Stimulated activated CD4-positive, alpha-beta T cell treated with anti-CD3 and anti-CD28 coated beads, TNF-alpha, amount 100 ng/mL, for 4 hours (primary cell): ENCODE data around the gene DNM3.

Experiments used
- DNase-seq, 3 experiments: peaks; one replicate each; pipeline ENCODE4 v3.0.0-alpha.2; 2020; ENCODE audit warnings: low read depth in 3 of 3

Gene DNM3

GRCh38 chr1:172238965-172239364 lies 397.7 kb downstream of the DNM3 start:
- DNase-seq: no peak

- no peak for DNase-seq
Measured at GRCh38 chr1:172239901-172240300, 398.6 kb downstream of the DNM3 start.

- no peak for DNase-seq
Measured at GRCh38 chr1:172241540-172241939, 400.2 kb downstream of the DNM3 start.

GRCh38 chr1:172244865-172245264 lies 403.6 kb downstream of the DNM3 start:
- DNase-seq: no peak

- no peak for DNase-seq
Measured at GRCh38 chr1:172245788-172246187, 404.5 kb downstream of the DNM3 start.

GRCh38 chr1:172246521-172247390 lies 405.5 kb downstream of the DNM3 start:
- DNase-seq: no peak

- no peak for DNase-seq
Measured at GRCh38 chr1:172251486-172251885, 410.2 kb downstream of the DNM3 start.

GRCh38 chr1:172252321-172252720 lies 411.0 kb downstream of the DNM3 start:
- DNase-seq: no peak

- no peak for DNase-seq
Measured at GRCh38 chr1:172252958-172253357, 411.7 kb downstream of the DNM3 start.

- no peak for DNase-seq
Measured at GRCh38 chr1:172254521-172255222, 413.4 kb downstream of the DNM3 start.

- no peak for DNase-seq
Measured at GRCh38 chr1:172255223-172255560, 413.9 kb downstream of the DNM3 start.

GRCh38 chr1:172265905-172266304 lies 424.6 kb downstream of the DNM3 start:
- no peak for DNase-seq

- no peak for DNase-seq
Measured at GRCh38 chr1:172266528-172267174, 425.4 kb downstream of the DNM3 start.

- DNase-seq: no peak
Measured at GRCh38 chr1:172268237-172268636, 426.9 kb downstream of the DNM3 start.

- DNase-seq: no peak
Measured at GRCh38 chr1:172269084-172269483, 427.8 kb downstream of the DNM3 start.

- DNase-seq: no peak
Measured at GRCh38 chr1:172269644-172270043, 428.3 kb downstream of the DNM3 start.

GRCh38 chr1:172270605-172271004 lies 429.3 kb downstream of the DNM3 start:
- DNase-seq: no peak

- no peak for DNase-seq
Measured at GRCh38 chr1:172272087-172272486, 430.8 kb downstream of the DNM3 start.

- DNase-seq: no peak
Measured at GRCh38 chr1:172273647-172274396, 432.5 kb downstream of the DNM3 start.

GRCh38 chr1:172275478-172275877 lies 434.2 kb downstream of the DNM3 start:
- DNase-seq: no peak

GRCh38 chr1:172276120-172276818 lies 435.0 kb downstream of the DNM3 start:
- no peak for DNase-seq
